A549 treated with AZD9567 at 1 μM for 4 hours (cell line): ENCODE results near the gene IL34. TPM values are rescaled to one million over a fixed set of nuclear protein-coding genes. Genes with fewer than 3 reads are reported as not detected.

Experiments
- total RNA-seq: library from RNA; stranded (reverse); fragments of 200-300 nt; extraction: Qiagen RNA extraction; gene quantifications from 5 replicates; pipeline ENCODE4 v1.2.3, GENCODE V29; 2022; ENCODE audit not compliant: insufficient read depth

The IL34 gene
- 0.31 to 0.78 TPM (median 0.50 TPM) in 4 of 5 replicates, not detected in the other for total RNA-seq

DNA sequence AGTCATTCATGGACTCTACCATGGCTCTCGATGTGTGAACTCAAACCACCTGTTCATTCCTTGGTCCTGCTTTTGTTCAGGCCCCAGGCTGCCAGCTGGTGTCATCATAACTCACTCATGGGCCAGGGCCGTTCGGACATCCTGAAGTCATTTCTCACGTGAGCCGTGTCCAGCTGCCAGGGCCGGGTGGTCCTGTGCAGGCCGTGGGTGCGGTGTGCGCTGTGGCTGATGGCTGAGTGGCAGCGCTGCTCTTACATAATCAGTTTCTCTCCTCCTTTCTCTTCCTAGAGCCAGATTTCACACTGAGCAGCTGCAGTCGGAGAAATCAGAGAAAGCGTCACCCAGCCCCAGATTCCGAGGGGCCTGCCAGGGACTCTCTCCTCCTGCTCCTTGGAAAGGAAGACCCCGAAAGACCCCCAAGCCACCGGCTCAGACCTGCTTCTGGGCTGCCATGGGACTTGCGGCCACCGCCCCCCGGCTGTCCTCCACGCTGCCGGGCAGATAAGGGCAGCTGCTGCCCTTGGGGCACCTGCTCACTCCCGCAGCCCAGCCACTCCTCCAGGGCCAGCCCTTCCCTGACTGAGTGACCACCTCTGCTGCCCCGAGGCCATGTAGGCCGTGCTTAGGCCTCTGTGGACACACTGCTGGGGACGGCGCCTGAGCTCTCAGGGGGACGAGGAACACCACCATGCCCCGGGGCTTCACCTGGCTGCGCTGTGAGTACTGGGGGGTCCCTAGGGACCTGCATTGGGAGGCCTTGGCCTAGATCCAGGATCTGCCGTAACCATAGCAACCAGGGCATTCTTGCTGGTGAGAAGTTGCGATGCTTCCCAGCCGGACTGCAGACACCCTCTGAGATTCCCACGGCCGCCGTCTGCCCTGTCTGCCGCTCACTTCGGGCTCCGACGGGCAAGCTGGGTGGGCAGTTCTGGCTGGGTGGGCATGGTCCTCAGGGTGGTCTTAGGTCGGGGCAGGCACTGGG is at the start of gene IL34:
Gene IL34, plus strand, starts transcription at position 300 of the 982 bp plus-strand sequence. Its CDS starts 389 bp downstream, at position 689.

DNA sequence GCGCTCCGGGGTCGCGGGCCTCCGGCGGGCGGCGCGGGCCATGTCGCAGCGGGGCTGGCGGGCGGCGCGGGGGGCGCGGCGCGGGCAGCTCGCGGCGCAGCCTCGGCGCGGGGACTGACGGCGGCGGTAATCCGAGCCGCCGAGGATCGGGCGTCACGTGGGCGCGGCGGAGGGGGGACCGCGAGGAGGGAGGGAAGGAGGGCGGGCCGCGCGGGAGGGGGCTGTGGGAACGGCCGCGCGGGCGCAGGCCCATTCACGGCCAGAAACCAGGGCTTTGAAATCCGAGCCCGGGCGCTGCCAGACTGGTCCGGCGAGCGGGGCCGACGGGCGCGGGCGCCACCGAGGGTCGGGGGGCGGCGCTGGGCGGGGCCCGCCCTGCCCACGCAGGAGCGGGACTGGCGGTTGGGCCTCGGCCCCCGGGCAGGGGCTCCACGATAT is 39.6 kb downstream of the IL34 start, which contains the start of gene MTSS2:
Gene MTSS2, minus strand, starts transcription at position 116 of the 438 bp plus-strand sequence. CDS start 262 bp downstream, outside the sequence.

Other genes with a start within 250 kb of the IL34 start
- 16.4 to 31.5 TPM (median 20.0 TPM) in 5 replicates for gene ST3GAL2, start 207.5 kb upstream of the IL34 start, total RNA-seq
- 4.2 to 6.1 TPM (median 5.0 TPM) in 5 replicates for gene FCSK, start 192.0 kb upstream of the IL34 start, total RNA-seq
- gene COG4, start 123.0 kb upstream of the IL34 start, total RNA-seq = 26.2 to 34.6 TPM (median 30.6 TPM) in 5 replicates
- gene SF3B3, start 122.7 kb upstream of the IL34 start, total RNA-seq = 102 to 196 TPM (median 176 TPM) in 5 replicates
- gene MTSS2, start 39.5 kb downstream of the IL34 start, total RNA-seq = 40.7 to 80.7 TPM (median 78.2 TPM) in 5 replicates
- 32.9 to 37.2 TPM (median 35.2 TPM) in 5 replicates for gene VAC14, start 154.6 kb downstream of the IL34 start, total RNA-seq